ENCODE measurements around the gene HDGF.

HDGF gene

DNA sequence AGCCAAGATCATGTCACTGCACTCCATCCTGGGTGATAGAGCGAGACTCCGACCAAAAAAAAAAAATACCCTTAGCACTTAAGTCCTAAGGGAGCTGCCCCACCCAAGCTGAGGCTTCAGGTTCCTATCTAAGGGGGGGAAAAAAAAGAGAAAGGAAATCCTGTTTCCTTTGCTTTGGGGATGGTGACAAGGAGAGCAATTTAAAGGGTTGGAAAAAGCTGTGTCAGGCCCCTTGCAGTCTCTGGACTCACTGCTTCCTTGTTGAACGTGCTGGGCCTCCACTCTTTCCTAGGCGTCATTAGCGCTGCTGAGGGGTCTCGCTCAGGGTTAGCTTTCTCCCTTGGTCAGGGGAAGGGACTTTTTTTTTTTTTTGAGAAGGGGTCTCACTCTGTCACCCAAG is 34.0 kb upstream of the HDGF start:
- Histone ChIP-seq H4K20me1 (ENCODE audit: control insufficient read depth, insufficient read depth, low read depth, low read length) (no peaks in the 10 kb centered on the region), H3K4me1 (ENCODE audit: control insufficient read depth, low read length) (no peaks in the 10 kb centered on the region), H3K27me3 (ENCODE audit: control insufficient read depth, low read length) (no peaks in the 10 kb centered on the region), H3K36me3 (ENCODE audit: control insufficient read depth, low read length) (peaks cover 70% of the 10 kb centered on the region), H3K79me2 (ENCODE audit: control insufficient read depth, low read length) (peaks cover 36% of the 10 kb centered on the region), H3K4me2 (ENCODE audit: low read length) (no peak overlapping the region), H3K4me3 (ENCODE audit: low read length) (no peak overlapping the region), H3K27ac (ENCODE audit: low read depth, low read length) (no peak overlapping the region), H3K9me3 (ENCODE audit: control insufficient read depth, insufficient read depth, low read length) (no peaks in the 10 kb centered on the region), H3F3A (ENCODE audit: control insufficient read depth, insufficient read depth) (no peaks in the 10 kb centered on the region), H3K9me2 (replicated peaks; ENCODE audit: control insufficient read depth, low read length) (no peaks in the 10 kb centered on the region)
- TF ChIP-seq, protein P1, sequence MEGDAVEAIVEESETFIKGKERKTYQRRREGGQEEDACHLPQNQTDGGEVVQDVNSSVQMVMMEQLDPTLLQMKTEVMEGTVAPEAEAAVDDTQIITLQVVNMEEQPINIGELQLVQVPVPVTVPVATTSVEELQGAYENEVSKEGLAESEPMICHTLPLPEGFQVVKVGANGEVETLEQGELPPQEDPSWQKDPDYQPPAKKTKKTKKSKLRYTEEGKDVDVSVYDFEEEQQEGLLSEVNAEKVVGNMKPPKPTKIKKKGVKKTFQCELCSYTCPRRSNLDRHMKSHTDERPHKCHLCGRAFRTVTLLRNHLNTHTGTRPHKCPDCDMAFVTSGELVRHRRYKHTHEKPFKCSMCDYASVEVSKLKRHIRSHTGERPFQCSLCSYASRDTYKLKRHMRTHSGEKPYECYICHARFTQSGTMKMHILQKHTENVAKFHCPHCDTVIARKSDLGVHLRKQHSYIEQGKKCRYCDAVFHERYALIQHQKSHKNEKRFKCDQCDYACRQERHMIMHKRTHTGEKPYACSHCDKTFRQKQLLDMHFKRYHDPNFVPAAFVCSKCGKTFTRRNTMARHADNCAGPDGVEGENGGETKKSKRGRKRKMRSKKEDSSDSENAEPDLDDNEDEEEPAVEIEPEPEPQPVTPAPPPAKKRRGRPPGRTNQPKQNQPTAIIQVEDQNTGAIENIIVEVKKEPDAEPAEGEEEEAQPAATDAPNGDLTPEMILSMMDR (IDR thresholded peaks at IDR 0.05; ENCODE audit: low read depth, low read length, poor library complexity, severe bottlenecking): no peak
- no peak for TF ChIP-seq EZH2phosphoT487 (IDR thresholded peaks at IDR 0.05; ENCODE audit: borderline replicate concordance, low read length)

DNA sequence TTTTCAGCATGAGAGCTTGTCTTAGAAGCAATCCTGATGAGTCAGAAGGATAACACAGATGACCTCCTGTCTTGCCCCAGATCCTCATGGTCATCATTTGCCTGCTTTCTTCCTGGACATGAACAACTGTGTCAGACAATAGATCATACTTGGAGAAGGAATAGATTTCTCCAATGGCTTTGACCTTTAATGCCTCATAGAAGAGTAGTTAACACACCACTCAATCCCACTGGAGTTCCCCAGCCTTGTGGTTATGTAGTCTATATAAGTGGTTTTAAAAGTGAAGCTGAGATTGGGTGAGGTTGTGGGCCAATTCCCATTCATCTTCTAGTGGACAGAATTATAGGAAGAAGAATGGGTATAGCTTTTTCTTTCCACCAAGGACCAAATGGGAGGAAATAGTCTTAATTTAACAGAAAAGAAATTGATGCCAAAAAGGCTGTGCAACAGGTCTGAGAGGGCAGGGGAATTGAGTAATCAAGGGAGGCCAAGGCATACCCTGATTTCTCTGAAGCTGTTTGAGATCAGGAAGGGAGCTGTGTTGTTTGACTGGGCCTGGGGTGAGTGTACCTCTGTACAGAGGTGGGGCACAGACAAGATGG is 30.2 kb upstream of the HDGF start:
- Histone ChIP-seq H3K79me2 (ENCODE audit: control insufficient read depth, low read length) (peaks cover 63% of the 10 kb centered on the region), H3K9me3 (ENCODE audit: control insufficient read depth, insufficient read depth, low read length) (no peaks in the 10 kb centered on the region), H3K27ac (ENCODE audit: low read depth, low read length) (no peak overlapping the region), H4K20me1 (ENCODE audit: control insufficient read depth, insufficient read depth, low read depth, low read length) (peaks cover 7% of the 10 kb centered on the region; the same call in 1 of the 2 replicates), H3K4me1 (ENCODE audit: control insufficient read depth, low read length) (0 out of 2 replicates have a peak, but pooled peaks cover 5% of the 10 kb centered on the region), H3K4me3 (ENCODE audit: low read length) (no peak overlapping the region), H3F3A (ENCODE audit: control insufficient read depth, insufficient read depth) (0 out of 2 replicates have a peak, but pooled peaks cover 2% of the 10 kb centered on the region), H3K27me3 (ENCODE audit: control insufficient read depth, low read length) (no peaks in the 10 kb centered on the region), H3K36me3 (ENCODE audit: control insufficient read depth, low read length) (peaks cover 61% of the 10 kb centered on the region), H3K4me2 (ENCODE audit: low read length) (no peak overlapping the region), H3K9me2 (replicated peaks; ENCODE audit: control insufficient read depth, low read length) (no peaks in the 10 kb centered on the region)
- TF ChIP-seq, protein P1 (IDR thresholded peaks at IDR 0.05; ENCODE audit: low read depth, low read length, poor library complexity, severe bottlenecking): no peak
- TF ChIP-seq EZH2phosphoT487 (IDR thresholded peaks at IDR 0.05; ENCODE audit: borderline replicate concordance, low read length): no peak

DNA sequence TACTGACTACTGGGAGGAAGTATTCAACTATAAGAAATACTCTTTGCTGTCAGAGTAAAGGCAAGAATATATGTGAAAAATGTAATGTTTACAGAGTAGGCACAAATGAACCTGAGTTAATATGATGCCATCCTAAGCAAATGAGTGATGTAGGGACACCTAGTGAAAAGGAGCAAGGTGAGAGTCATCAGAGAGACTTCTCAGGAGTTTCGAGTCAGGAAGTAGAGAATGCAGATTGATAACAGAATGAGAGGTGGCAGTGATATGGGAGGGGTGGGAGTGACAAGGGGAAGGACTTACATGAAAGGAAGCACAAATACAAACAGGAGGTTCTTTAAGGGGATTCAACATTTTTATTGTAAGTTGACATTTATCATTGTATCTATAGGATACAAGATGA is 26.1 kb upstream of the HDGF start:
- no peaks in the 10 kb centered on the region for H3K27me3 ChIP-seq (ENCODE audit: control insufficient read depth, low read length)
- peaks cover 47% of the 10 kb centered on the region for H3K36me3 ChIP-seq (ENCODE audit: control insufficient read depth, low read length)
- no peak overlapping the region for H3K4me3 ChIP-seq (ENCODE audit: low read length)
- peaks cover 93% of the 10 kb centered on the region for H3K79me2 ChIP-seq (ENCODE audit: control insufficient read depth, low read length)
- H3K4me1 ChIP-seq (ENCODE audit: control insufficient read depth, low read length): 0 out of 2 replicates have a peak, but pooled peaks cover 5% of the 10 kb centered on the region
- H4K20me1 ChIP-seq (ENCODE audit: control insufficient read depth, insufficient read depth, low read depth, low read length): peaks cover 14% of the 10 kb centered on the region; the same call in 1 of the 2 replicates
- H3K27ac ChIP-seq (ENCODE audit: low read depth, low read length): no peak overlapping the region
- no peaks in the 10 kb centered on the region for H3K9me3 ChIP-seq (ENCODE audit: control insufficient read depth, insufficient read depth, low read length)
- H3K4me2 ChIP-seq (ENCODE audit: low read length): no peak overlapping the region
- 0 out of 2 replicates have a peak, but pooled peaks cover 5% of the 10 kb centered on the region for H3F3A ChIP-seq (ENCODE audit: control insufficient read depth, insufficient read depth)
- no peak for TF ChIP-seq EZH2phosphoT487 (IDR thresholded peaks at IDR 0.05; ENCODE audit: borderline replicate concordance, low read length)
- TF ChIP-seq, protein P1 (IDR thresholded peaks at IDR 0.05; ENCODE audit: low read depth, low read length, poor library complexity, severe bottlenecking): no peak
- no peaks in the 10 kb centered on the region for H3K9me2 ChIP-seq (replicated peaks; ENCODE audit: control insufficient read depth, low read length)
